ENCODE results near the gene LRRC57. TPM values are rescaled to one million over a fixed set of nuclear protein-coding genes. Genes with fewer than 3 reads are reported as not detected.

The LRRC57 gene
- total RNA-seq = 25.6 and 30.2 TPM in 2 replicates

DNA sequence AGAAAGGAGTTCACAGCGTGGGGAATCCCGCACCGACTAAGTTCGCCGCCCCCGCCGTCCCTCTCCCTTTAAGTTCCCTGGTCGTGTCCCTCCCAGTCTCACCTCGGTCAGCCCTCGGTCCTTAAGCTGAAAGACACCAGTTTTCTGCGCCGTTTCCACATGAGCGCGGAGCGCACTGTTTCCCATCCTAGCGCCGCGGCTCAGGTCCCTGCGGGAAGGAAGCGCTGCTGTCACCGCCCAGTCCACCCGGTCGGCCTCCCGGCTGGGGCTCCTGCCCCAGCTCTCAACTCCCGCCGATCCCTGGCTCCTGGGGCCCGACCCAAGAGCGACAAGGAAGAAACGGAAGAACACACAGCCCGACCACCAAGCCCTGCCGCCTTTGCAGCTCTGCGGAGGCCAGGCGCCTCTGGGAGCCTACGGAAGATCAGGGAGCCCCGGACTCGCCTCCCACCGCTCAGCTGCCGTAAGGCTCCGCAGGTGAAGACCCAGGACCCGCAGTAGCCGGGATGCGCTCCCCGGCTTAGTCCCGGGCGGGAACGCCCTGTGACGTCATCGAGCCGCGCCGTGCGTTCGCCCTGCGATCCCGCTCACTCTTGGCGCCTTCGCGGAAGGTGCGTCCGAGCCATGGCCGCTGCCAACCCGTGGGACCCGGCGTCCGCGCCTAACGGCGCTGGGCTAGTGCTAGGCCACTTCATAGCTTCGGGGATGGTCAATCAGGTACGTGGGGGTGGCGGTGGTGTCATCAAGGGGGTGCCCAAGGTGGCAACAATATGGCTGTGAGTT lies at the start of gene LRRC57, which contains the start of gene HAUS2:
LRRC57 (minus strand) TSS at position 545 of the 783 bp plus-strand sequence; CDS start at position 186, 359 bp downstream.
HAUS2 (plus strand) TSS at position 590 of the 783 bp plus-strand sequence; CDS start at position 625, 35 bp downstream.

DNA sequence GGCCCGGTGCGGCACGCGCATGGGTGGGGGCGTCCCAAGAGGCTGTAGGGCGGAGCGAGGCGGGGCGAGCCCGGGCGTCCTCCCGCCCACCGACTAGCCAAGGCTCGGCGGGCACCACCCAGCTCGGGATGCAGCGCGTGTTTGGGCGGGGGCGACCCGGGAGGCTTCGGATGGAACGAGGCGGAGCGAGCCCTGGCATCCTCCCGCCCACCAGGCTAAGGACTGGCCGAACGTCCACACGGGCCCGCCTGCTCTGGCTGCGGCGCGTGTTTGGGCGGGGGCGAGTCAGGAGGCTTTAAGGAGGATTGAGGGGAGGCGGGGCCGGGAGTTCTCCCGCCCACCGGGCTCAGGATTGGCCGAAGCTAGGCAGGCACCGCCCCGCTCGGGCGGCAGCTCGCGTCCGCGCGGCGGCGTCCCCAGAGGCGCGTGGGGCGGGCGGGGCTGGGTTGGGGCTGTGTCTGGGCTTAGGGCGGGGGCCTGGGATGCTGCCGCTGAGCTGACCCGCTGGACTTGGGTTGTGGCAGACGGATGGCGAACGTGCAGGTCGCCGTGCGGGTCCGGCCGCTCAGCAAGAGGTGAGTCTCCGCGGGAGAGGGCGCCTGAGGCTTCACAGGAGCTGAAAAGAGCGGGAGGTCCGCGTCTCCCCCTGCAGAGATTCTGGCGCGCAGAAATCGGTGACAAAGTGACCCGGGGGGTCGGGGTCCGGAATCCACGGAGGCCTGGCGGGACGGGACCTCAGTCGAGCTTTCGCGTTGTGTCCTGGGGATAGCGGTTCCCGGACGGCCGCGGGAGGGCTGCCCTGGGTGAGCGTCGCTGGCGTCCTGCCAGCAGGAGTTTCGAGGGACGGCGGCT lies 26.8 kb upstream of the LRRC57 start, which contains the start of gene STARD9:
STARD9 (plus strand) TSS at position 419 of the 852 bp plus-strand sequence; CDS start at position 529, 110 bp downstream.

DNA sequence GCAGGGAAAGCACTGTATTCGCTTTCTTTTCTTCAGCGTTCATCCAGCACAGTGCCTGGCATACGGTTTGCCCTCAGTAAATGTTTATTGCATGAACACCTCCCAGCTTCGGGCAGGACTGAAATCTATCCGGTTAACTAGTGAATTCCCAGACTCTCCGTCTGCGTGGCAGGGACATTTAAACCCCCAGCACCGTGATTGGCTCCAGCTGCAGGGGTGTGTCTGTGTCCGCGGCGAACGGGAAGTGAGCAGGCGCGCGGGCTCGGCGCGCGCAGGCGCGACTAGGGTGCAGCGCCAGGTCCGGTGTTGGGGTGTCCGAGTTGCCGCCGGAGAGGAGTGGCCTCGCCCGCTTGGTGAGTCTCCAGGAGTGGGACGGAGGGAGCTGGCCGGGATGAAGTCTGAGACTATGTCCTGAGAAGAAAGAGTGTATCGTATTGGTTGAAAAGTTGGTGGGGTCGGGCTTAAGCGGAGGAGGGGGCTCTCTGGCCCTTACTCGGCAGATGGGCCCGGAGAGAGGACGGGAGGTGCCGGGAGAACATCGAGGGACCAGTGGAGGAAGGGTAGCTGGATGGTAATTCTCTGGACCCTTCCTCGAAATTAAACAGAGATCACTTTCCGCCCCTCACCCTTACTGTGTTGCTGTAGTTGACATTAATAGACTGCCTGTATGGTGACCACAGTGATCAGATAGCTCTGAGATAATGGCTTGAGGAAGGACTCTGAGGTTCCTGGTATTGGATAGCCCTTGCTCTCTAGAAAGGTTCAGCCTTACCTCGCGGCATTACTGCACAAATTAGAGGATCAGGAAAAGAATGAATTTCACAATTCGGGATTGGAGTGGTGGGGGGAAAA lies 53.0 kb downstream of the LRRC57 start, which contains the start of gene SNAP23:
SNAP23 (plus strand) TSS at position 274 of the 852 bp plus-strand sequence. CDS start 16,213 bp downstream, outside the sequence.

DNA sequence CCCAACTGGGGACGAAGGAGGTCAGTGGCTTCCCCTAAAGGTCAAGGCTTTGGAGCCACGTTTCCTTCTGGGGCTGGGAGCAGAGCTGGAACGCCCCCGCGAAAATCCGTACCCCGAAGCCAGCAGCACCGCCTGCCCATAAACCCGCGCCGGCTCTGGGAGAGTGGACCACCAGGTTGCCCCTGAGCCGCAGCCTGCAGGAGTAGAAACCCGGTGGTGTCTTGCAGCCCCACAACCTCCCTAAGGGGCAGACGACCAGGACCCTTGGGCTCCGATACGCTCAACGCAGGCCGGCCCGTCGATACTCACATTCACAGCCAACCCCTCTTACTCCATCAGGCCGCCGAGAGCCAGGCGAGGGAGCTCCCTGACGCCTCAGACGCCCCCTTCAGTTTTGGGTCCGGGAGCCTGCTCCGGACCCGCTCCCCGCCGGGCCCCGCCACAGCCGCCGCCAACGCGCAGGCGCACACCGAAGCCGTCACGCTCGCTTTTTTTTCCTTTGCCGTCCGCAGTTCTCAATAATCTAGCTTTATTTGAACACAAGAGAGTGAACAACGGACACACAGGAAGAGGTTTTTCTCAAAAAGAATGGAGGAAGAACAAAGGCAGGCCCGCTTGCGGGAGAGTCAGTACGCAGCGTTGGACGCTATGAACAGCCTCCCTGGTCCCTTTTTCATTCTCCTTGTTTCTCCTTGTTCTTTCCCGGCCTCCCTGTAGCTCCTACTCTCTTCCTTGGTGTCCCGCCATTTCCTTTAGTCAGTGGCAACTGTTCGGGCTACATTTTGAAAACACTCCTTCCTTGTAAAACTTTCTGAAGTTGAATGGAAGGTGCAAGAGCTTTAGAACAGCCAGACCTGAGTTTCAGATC lies 57.7 kb downstream of the LRRC57 start, which contains the start of gene ZNF106:
ZNF106 (minus strand) TSS at position 471 of the 868 bp plus-strand sequence. CDS start 18,852 bp downstream, outside the sequence.

Other genes starting within 250 kb of the LRRC57 start
- 0.68 and 4.6 TPM in 2 replicates for gene CAPN3, start 189.3 kb downstream of the LRRC57 start, total RNA-seq
- 47.8 and 53.2 TPM in 2 replicates for gene ZNF106, start 57.7 kb downstream of the LRRC57 start, total RNA-seq
- gene SNAP23, start 53.2 kb downstream of the LRRC57 start, total RNA-seq = 46.8 and 62.5 TPM in 2 replicates
- 22.9 and 28.0 TPM in 2 replicates for gene HAUS2, start within 50 bp of the LRRC57 start, total RNA-seq
- 0.34 and 1.9 TPM in 2 replicates for gene STARD9, start 26.8 kb upstream of the LRRC57 start, total RNA-seq
- gene CDAN1, start 188.3 kb upstream of the LRRC57 start, total RNA-seq = 9.2 and 9.8 TPM in 2 replicates